GM18867 (cell line): ENCODE measurements around the gene SERPINI1.

Experiments used
- ATAC-seq: cut with Tn5 transposase; IDR thresholded peaks from one replicate; pipeline ENCODE4 v1.9.1; 2021; ENCODE audit warnings: mild to moderate bottlenecking, moderate library complexity; ENCODE audit not compliant: unreplicated experiment

The SERPINI1 gene, protein sequence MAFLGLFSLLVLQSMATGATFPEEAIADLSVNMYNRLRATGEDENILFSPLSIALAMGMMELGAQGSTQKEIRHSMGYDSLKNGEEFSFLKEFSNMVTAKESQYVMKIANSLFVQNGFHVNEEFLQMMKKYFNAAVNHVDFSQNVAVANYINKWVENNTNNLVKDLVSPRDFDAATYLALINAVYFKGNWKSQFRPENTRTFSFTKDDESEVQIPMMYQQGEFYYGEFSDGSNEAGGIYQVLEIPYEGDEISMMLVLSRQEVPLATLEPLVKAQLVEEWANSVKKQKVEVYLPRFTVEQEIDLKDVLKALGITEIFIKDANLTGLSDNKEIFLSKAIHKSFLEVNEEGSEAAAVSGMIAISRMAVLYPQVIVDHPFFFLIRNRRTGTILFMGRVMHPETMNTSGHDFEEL

DNA sequence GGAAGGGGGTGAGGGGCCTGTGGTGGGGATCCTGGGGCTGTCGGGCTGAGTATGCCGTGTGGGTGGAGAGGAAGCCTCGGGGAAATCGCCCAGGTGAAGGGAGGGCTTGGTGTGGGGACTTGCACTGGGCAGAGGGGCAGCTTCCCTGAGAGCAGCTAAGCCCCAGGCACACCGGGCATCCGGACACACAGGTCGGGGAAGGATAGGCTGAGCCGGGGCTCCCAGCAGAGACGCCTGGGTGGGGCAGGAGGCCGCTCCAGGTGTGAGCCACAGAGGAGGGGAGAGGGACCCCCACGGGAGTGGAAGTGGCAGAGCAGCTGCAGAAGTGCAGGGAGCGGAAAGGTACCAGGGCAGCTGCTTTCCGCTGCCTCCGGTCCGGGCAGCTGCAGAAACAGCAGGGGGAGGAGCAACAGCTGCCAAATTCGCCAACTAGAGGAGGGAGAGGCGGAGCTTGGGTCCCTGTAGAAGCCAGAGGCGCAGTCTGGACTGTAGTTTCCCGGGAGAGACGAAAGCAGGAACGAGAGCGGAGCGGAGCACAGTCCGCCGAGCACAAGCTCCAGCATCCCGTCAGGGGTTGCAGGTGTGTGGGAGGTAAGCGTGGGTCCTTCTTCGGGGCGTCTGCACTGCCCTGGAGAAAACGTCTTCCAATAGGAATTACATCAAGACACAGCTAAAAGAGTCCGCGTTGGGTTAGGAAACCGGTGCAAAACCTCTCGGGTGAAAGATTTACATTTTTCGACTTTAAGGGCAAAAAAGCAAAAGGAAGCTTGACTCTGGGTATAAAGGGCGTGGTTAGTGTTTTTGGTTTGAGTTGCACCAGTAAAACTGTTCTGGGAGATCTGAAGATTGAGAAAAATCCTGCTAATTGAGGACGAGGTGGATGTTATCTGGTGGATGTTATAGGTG is at the start of gene SERPINI1:
TSS of gene SERPINI1 (plus strand) at position 489 of the 906 bp plus-strand sequence. CDS start 53,408 bp downstream, outside the sequence.
- peak; percentile 59 for ATAC-seq

DNA sequence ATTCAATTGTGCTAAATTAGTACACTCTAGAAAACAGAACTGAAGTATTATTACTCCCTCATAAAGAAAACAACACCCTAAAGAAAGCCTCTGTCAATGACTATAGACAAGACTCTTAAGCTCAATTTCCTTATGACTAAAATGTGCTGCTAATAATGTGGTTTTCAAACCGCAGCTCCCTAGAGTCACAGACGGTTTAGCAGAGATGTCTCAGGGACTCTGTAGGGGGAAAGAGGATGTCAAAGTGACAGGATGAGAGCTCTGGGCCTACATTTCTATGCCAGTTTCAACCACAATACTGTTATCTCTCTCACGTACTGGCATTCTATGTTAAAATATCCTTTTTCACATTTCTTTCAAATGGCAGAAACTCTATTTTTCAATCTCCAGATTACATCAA is 44.2 kb upstream of the SERPINI1 start:
- peak; percentile 100 for ATAC-seq

DNA sequence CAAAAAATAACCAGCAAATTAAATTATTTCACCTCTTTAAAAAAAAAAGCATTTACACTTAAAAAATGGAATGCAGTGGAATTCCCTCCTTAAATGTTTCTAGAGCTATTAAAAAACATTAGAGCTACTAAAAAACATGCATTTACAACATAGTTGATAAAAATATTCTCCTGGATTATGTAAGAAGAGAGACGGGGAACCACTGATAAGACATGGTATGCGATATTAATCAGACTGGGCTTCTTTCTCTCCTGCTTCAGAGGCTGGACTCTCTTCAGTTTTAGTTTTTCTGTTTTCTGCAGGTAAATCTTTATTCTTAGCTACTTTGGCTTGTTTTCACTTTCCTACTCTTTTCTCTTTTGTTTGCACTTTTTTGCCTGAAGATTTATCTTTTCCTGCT is 41.4 kb upstream of the SERPINI1 start:
- ATAC-seq, result no peak

DNA sequence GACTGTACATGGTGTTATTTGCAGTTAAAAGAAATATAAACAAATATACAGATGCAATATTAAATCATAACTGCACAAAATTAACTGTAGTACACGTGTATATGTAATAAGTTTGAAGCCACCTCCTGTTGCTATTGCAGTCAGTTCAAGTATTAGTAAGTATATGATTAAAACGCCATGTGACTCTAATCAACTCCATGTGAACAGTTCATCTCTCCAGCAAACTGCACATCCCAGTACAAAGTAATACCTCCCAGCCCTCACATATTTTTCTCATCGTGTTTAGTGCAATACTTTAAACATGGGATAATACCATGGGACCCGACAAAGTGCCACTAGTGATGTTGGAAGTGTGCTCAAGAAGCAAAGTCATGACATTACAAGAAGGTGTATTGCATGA is 35.5 kb upstream of the SERPINI1 start:
- no peak for ATAC-seq

DNA sequence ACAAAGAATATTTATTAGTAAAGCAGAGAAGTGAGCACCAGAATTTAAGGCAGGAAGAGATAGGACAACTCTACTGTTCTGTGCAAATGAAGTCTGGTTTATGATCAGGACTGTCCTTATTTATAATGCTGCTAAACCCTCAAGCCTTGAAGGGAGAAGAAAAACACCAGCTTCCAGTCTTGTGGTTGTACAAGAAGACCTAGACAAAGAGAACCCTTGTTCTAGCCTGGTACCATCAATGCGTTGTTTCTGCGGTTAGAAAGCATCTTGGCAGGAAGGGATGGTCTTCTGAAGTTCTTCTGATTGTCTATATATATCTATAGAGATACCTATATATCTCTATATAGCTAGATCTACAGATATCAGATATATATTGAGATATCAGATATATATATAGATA is 34.6 kb upstream of the SERPINI1 start:
- ATAC-seq, result no peak

DNA sequence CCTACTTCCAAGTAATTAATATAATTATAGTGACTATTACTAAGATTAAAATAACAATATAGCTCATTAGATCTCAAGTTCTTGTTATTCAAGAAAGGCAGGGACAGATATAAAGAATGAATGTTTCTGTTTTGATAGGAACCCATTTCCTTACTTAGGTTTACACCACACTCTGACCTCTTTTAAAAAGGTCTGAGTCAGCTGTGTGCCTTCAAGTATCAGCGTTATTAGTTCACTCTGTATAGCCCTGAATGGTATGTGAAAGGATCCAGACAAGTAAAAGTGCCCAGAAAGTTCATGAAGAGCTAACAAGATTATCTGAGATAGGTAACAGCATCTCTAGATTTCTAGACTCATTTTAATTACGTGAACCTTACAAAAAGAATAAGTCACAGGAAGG is 29.7 kb upstream of the SERPINI1 start:
- ATAC-seq, result no peak

DNA sequence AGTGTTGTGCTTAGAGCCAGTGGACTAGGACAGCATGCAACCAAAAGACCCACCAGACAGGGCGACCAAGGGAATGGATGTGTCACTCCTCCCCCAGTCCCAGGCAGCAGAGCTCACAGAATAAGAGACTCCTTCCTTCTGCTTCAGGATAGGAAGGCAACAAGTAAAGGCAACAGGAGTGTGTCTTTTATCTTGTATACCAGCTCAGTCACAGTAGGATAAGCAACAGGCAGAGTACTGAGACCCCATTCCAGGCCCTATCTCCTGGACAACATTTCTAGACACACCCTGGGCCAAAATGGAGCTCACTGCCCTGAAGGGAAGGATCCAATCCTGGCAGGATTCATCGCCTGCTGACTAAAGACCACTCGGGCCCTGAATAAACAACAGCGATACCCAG is 25.8 kb upstream of the SERPINI1 start:
- no peak for ATAC-seq

DNA sequence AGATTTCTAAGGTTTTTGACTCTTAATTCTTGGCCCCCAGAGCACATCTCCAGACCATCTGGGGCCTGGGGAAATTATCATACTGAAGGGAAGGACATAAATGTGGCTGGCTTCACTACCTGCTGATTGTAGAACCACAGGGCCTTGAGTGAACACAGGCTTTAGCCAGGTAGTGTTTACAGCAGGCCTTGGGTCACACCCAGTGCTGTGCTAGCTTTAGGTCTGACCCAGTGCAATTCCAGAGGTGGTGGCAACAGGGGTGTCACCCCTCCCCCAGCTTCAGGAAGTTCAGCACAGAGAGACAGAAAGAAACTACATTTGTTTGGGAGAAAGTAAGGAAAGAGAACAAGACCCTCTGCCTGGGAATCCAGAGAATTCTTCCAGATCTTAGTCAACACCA is 25.0 kb upstream of the SERPINI1 start:
- no peak for ATAC-seq

DNA sequence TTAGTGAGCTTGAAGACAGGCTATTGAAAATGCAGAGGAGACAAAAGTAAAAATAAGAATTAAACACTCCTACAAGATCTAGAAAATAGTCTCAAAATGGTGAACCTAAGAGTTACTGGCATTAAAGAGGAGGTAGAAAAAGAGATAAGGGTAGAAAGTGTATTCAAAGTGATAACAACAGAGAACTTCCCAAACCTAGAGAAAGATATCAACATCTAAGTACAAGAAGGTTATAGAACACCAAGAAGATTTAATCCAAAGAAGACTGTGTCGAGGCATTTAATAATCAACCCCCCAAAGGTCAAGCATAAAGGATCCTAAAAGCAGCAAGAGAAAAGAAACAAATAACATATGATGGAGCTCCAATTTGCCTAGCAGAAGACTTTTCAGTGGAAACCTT is 24.1 kb upstream of the SERPINI1 start:
- no peak for ATAC-seq

DNA sequence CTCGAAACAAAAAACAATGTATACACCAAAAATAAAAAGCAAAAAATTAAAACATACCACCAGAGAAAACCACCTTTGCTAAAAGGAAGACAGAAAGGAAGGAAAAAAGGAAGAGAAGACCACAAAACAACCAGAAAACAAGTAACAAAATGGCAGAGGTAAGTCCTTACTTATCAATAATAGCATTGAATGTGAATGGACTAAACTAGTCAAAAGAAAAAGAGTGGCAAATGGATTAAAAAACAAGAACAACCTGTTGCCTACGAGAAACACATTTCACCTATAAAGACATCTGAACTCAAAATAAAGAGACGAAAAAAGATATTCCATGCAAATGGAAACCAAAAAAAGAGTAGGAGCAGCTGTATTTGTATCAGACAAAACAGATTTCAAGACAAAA is 23.1 kb upstream of the SERPINI1 start:
- ATAC-seq, result no peak

DNA sequence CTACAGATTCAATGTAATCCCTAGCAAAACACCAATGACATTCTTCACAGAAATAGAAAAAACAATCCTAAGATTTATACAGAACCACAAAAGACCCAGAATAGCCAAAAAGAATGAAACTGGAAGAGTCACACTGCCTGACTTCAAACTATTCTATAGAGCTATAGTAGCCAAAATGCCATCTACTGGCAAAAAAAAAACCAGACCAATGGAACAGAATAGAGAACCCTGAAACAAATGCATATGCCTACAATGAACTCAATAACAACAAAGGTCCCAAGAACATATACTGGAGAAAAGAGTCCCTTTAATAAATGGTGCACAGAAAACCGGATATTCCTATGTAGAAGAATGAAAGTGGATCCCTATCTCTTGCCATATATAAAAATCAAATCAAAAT is 20.6 kb upstream of the SERPINI1 start:
- ATAC-seq, result no peak

DNA sequence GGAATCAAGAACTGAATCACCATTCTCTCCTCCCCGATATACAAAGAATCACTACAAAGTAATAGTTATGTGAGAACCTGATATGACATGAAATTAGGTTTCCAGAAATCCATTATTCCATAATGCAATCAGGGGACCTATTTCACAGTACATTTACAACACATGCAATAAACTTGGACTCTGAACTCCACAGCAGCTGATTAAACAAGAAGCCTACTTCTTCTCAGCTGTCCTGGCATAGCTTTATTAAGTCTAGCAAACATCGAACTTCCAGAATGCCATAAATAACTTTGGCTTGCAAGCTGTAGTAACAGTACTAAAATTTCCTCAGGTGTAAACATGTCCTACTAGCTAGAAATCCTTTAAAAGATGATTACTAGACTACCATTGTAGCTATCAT is 18.6 kb upstream of the SERPINI1 start:
- ATAC-seq, result no peak

DNA sequence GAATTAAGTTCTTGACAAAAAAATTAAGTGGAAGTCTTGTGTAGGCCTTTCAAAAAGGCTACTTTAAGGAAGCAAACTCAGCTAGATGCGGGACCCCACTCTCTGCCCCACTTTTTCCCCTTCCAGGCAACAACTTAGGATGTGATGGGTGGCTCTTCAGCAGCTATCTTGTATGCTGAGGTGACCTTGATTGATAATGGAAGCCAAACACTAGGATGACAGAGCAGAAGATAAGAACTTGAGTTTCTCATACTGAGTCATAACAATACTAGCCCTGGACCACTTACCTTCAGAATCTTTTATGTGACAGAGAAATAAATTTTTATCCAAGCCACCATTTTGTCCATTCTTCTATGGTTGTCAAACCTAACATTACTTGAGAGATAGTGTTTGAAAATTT is 16.9 kb upstream of the SERPINI1 start:
- no peak for ATAC-seq

DNA sequence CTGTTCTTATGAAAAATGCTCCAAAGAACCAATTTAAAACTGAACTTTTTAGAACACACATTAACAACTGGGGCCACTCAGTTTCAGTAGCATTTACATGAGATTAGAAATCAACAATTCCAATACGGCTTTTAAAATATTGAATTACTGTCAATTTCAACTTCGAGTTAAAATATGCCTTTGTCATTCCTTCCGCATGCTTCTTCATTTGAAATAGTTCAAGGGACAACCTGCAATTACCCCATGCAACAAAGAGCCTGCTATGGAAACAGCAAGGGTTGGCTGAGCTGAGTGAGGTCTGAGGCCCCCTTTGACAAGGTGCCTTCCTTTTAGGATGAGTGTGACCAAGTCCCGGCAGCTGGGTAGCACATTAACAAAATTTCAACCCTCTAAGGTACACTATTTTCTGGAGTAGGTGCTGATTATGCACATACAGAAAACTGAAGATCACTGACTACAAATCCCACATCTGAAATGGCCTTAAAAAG is 12.5 kb upstream of the SERPINI1 start:
- ATAC-seq, result no peak

DNA sequence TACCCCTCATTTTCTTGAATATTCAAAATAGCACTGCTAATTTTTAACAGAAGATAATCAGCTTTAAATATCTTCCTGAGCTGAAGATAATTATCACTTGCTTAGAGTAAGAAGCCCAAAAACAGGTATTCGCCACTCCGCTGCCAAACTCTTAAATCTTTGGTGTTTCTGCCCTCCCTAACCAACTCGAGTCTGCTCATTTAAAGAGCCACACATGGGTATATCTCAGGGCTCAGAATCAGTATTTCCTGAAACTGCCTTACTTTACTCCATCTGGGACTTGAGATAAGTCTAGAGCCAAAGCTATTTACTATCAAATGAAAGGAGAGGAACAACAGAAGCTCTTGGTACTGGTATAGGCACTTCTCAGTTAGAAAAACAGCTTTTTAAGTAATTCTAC is 11.6 kb upstream of the SERPINI1 start:
- ATAC-seq, result no peak

DNA sequence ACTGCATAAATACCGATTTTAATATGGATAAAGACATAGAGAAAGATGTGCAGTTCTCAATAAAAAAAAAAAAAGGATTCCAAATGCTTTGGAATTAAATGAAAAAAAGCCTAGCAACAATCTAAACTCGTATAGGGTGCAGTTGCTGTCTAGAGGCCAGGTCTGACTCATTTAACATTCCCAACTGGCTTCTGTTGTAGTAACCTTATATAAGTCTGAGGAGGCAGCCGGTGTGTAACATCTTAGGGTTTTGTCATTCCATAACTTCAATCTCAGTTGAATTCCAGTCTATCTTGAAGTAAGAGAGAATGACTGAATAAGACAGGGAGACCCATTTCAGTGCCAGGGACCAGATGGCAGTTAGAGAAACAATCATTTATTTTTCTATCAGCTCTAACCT is 7.3 kb upstream of the SERPINI1 start:
- no peak for ATAC-seq

DNA sequence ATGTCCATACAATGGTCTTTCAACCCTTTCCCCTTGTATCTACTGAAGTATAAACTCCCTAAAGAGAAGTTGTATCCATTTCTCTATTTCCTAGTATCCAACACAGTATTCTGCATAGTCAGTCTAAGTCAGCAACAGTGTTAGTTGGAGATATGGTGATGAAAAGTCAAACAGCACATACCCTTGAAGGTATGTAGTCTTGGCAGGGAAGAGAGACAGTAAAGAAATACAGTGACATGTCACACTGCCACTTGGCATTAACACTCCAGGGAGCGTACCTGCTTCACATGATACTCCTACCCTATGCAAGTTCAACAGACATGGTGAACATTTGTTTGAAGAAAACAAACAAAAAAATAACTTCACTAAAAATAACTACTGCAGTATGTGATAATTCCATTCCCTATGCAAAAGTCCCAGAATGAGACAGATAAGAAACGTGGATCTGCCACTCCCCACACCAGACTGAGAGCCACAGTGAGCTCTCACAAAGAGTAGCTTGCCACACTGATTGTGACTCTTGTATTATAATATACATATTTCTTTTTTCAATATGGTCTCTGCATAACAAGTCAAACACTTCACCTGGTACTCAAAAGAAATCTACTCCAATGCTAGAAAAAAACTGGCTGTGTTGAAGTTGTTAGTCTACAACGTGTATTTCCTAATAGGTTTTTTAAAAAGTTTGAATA is 6.7 kb upstream of the SERPINI1 start:
- ATAC-seq, result no peak

DNA sequence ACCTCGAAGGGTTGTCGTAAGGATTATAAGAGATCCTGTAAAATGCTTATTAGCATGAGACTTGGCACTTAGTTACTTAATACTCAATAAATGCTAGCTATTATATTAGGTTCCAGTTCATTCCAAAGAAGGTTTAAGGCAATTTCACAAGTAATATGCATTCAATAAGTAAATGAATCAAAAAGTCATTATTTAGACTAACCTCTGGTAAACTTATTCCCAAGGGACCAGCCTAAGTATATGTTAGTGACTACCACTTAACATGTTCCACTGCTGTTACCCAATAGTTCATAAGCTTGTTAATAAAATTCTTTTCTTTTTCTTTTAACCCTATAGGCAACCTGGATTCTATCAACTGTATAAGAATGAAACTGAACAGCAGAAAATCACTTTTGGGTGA is 5.9 kb upstream of the SERPINI1 start:
- ATAC-seq, result no peak

DNA sequence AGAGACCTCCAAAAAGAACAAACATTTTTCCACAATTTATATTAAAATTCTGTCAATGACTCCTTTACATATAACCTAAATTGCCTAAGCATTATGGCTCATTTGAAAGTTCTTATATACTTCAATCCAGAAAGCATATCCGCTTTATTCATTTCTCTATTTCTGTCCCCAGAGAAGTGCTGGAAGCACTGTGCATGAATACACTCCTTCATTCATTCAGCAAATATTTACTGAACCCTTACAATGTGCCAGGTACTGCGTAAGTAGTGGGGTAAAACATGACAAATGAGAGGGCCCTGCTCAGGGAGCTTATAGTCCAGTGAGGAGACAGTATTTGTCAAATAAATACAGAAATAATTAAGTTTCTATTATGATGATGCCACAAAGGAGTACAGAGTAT is 4.1 kb upstream of the SERPINI1 start:
- ATAC-seq, result no peak

DNA sequence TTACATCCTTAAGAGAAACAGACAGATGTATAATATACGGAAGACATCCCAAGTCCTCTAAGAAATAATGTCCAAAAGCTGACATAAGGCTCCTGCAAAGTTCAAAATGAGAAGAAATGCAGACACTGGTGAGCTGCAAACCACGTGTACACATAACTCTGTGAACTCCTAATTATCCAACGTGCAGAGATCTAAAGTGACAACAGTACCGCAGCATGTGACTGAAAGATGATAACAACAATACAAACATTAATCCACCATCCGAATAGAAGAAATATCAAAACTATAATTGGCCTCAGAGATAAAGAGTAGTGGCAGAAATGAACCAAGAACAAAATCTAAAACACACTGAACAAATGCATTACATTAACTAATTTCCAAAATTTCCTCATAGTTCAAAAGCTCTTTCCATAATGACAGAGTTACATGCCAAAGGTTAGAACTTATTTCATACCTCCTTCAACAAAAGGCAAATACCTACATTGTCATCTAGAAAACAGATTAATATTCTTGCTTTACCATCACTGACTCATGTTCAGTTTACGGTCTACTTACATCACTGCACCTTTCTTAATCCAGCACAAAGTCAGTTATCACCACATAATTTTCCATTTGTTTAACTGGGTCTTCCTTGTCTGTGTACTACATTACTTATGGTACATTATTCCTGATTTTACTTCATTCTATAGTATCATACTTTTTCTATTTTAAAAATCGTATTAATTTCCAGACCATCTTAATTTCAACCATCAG is 3.0 kb upstream of the SERPINI1 start:
- no peak for ATAC-seq
